ENCODE data around the gene GBP1.

The GBP1 gene

DNA sequence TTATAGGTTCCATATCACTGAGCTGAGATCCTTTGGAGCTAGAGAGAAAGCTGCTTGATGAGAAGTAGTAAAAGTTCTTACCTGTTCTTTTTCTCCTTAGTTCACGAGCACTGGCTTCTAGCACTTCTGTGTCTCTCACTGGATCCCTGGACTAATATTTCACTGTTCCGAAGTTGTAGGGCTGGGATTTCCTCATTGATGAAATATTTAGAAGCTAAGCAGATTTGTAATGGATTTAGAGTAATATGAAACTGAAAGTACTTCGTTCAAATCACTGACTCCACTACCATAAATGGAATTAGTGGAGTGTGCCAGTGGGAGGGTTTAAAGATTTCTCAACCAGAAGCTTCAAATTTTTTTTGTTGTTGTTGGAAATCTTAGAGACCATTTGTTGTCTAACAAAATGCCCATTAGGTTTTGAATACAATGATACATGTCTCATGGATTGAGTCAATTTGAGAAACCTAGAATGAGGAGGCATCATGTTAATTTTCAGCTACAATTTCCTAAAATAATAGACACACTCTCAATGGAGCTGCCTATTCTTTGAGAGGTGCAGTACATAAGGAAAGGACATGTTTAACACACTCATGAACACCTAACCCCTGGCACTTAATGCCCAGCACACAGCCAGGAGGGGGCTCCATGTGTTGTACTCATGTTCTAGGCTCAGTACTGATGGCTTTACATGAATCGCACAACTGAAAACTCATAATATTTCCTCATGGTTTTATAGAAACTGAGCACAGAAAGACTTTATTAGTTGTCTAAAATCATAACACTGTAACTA, at the start of gene GBP1:
GBP1 (minus strand) TSS at position 130 of the 790 bp plus-strand sequence. CDS start 1,974 bp downstream, outside the sequence.
- no peak for TF ChIP-seq CTCF (conservative IDR thresholded peaks at IDR 0.05; ENCODE audit: control insufficient read depth, insufficient read depth, low read depth, low read length)
- peak within 1 kb of the TSS; percentile 66 for H3K4me3 ChIP-seq (ENCODE audit: control insufficient read depth, low read depth, low read length)
- DNase-seq (ENCODE audit: low read depth) = peak; percentile 89

DNA sequence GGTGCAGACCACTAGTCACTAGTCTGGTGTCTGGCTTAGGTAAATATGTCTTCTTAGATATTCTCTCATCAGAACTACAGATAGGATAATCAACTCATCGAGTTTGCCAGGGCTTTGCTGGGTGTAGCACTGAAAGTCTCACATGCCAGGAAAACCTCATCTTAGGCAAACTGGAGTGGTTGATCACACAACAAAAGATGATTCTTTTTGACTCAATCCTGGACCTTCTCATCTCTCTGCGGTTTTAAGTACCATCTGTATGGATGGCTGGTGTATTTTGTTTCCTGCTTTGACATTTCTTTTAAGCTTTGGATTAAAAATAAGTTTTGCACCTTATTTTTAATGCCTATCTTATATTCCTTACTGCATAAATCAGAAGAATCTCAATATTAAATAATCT, 49.7 kb upstream of the GBP1 start:
- TF ChIP-seq CTCF (conservative IDR thresholded peaks at IDR 0.05; ENCODE audit: control insufficient read depth, insufficient read depth, low read depth, low read length) = no peak
- no peak overlapping the region for H3K4me3 ChIP-seq (ENCODE audit: control insufficient read depth, low read depth, low read length)
- DNase-seq (ENCODE audit: low read depth) = no peak

GRCh38 chr1:89112871-89113613, 48.0 kb upstream of the GBP1 start:
- H3K4me3 ChIP-seq (ENCODE audit: control insufficient read depth, low read depth, low read length) = no peak overlapping the region
- no peak for TF ChIP-seq CTCF (conservative IDR thresholded peaks at IDR 0.05; ENCODE audit: control insufficient read depth, insufficient read depth, low read depth, low read length)
- no peak for DNase-seq (ENCODE audit: low read depth)

DNA sequence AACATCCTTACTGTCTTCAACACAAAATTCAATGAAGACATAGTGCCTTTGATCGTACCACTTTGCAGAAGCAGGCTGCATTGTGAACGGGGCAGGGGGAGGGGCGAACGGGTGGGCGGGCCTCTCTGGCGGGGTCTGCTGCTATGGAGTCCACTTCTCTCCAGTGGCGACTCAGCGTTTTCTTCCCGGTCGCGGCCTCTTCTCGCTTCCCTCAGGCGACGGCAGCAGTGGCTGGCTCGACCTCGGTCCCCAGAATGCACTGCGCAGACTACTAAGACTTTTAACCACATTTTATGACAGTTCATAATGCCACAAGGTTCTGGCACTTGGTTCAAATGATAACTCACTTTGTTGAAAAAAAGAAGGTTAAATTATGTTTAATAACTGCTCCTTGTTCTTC, 39.7 kb upstream of the GBP1 start:
- no peak overlapping the region for H3K4me3 ChIP-seq (ENCODE audit: control insufficient read depth, low read depth, low read length)
- TF ChIP-seq CTCF (conservative IDR thresholded peaks at IDR 0.05; ENCODE audit: control insufficient read depth, insufficient read depth, low read depth, low read length) = no peak

GRCh38 chr1:89104147-89104546, 39.1 kb upstream of the GBP1 start:
- no peak for TF ChIP-seq CTCF (conservative IDR thresholded peaks at IDR 0.05; ENCODE audit: control insufficient read depth, insufficient read depth, low read depth, low read length)
- DNase-seq (ENCODE audit: low read depth) = peak; percentile 30
- no peak overlapping the region for H3K4me3 ChIP-seq (ENCODE audit: control insufficient read depth, low read depth, low read length)

More for the DNA sequence above, 39.7 kb upstream of the GBP1 start:
- DNase-seq (ENCODE audit: low read depth) = no peak

DNA sequence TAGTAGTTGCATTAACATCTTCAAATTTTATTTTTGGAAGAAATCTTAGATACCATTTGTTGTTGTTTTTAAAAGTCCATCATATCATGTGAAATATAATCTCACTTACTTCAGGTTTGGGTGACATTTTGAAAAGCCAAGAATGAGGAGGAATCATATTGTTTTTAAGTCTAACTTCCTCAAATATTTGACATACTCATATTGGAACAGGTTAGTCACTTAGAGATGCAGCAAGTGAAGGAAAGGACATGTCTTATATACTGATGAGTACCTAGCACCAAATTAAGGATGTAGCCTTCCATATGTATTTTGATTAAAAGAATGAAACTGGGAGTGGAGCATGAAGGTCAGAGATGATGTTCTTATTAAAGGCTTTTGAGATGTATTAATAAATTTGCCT, 37.0 kb upstream of the GBP1 start:
- no peak for TF ChIP-seq CTCF (conservative IDR thresholded peaks at IDR 0.05; ENCODE audit: control insufficient read depth, insufficient read depth, low read depth, low read length)
- DNase-seq (ENCODE audit: low read depth) = no peak
- no peak overlapping the region for H3K4me3 ChIP-seq (ENCODE audit: control insufficient read depth, low read depth, low read length)

Data from fibroblast of mammary gland (primary cell).